Karpas-422 (cell line): ENCODE measurements around the gene ZNF627. TPM values are rescaled to one million over a fixed set of nuclear protein-coding genes. Genes with fewer than 3 reads are reported as not detected.
A peak's percentile ranks its signal among the peaks of the same experiment; 100 is the strongest.
"Not testable (repeated sequence)": the region's sequence is repeated elsewhere in the genome, so short reads cannot be mapped to it uniquely, and the experiment has no call there.

Experiments used
- DNase-seq: peaks from one replicate; pipeline ENCODE4 v3.0.0-alpha.2; 2015
- H2AFZ ChIP-seq: fragments of 200-600 bp; sonication (generic); 2 replicates; pipeline ENCODE4 v1.6.1; 2014; ENCODE audit warnings: antibody characterized with exemption, low read length, mixed read lengths
- H3K27ac ChIP-seq: fragments of 200-600 bp; sonication (generic); 2 replicates; pipeline ENCODE4 v1.5.1; 2014; ENCODE audit warnings: mild to moderate bottlenecking, low read length, moderate library complexity
- H3K27me3 ChIP-seq: fragments of 200-600 bp; sonication (generic); 2 replicates; pipeline ENCODE4 v1.6.1; 2014; ENCODE audit warnings: low read length, mixed read lengths
- H3K36me3 ChIP-seq: fragments of 200-600 bp; sonication (generic); 2 replicates; pipeline ENCODE4 v1.6.1; 2014; ENCODE audit warnings: low read length, mixed read lengths; ENCODE audit not compliant: insufficient read depth
- H3K4me1 ChIP-seq: fragments of 200-600 bp; sonication (generic); 2 replicates; pipeline ENCODE4 v1.6.1; 2014; ENCODE audit warnings: mild to moderate bottlenecking, low read length, mixed read lengths
- H3K4me2 ChIP-seq: fragments of 200-600 bp; sonication (generic); 2 replicates; pipeline ENCODE4 v1.6.1; 2014; ENCODE audit warnings: low read length, low read depth, mild to moderate bottlenecking; ENCODE audit not compliant: poor library complexity, severe bottlenecking
- H3K4me3 ChIP-seq: fragments of 200-600 bp; sonication (generic); 2 replicates; pipeline ENCODE4 v1.5.1; 2014; ENCODE audit warnings: mild to moderate bottlenecking, antibody characterized with exemption, low read length, mixed read lengths
- H3K79me2 ChIP-seq: fragments of 200-600 bp; sonication (generic); 2 replicates; pipeline ENCODE4 v1.6.1; 2014; ENCODE audit warnings: mild to moderate bottlenecking, low read length, mixed read lengths
- H3K9ac ChIP-seq: fragments of 200-600 bp; sonication (generic); 2 replicates; pipeline ENCODE4 v1.6.0; 2014; ENCODE audit warnings: low read length
- H3K9me2 ChIP-seq: fragments of 200-600 bp; sonication (generic), shearing (Covaris generic); replicated peaks from 2 replicates; pipeline ENCODE4 v1.6.0; 2014; ENCODE audit warnings: mild to moderate bottlenecking, low read length, moderate library complexity; ENCODE audit not compliant: insufficient read depth
- H3K9me3 ChIP-seq: fragments of 300-700, 200-600 bp; sonication (generic); 2 replicates; pipeline ENCODE4 v1.6.1; 2014; ENCODE audit warnings: low read length, mixed read lengths
- H4K20me1 ChIP-seq: fragments of 200-600 bp; sonication (generic); 2 replicates; pipeline ENCODE4 v1.6.1; 2014; ENCODE audit warnings: mild to moderate bottlenecking, antibody characterized with exemption, low read length, low read depth; ENCODE audit not compliant: insufficient read depth
- total RNA-seq: library from RNA; depleted of rRNA; stranded (reverse); fragments of >200 nt; shearing (Covaris generic); gene quantifications from 2 replicates; pipeline ENCODE4 v1.2.3, GENCODE V29; 2014; ENCODE audit warnings: low replicate concordance

ZNF627 gene
- total RNA-seq, 1 experiment from 2014 or later = 27.7 TPM

DNA sequence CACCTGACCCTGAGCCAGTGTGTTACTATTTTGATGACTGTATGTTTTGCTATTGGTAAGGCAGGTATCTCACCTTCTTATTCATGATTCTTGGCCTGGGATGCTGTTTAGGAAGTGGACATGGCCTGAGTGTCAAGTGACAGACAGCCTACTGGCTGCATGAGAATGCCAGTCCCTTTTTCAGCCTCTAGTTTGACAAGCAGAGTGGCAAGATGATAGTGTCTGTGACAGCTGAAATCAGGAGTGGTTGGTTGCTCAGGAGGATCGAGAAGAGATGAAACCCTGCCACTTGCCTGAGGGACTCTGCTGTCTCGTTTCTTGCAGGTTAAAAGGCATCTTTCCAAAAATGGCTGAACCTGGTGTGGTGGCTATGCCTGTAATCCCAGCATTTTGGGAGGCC, 31.1 kb upstream of the ZNF627 start:
- no peaks in the 10 kb centered on the region for H3K27me3 ChIP-seq
- no peak overlapping the region for H3K27ac ChIP-seq
- H3K36me3 ChIP-seq = peaks cover 4% of the 10 kb centered on the region
- no peak for DNase-seq
- H3K4me3 ChIP-seq = no peak overlapping the region
- H2AFZ ChIP-seq = no peak overlapping the region
- H3K79me2 ChIP-seq = peaks cover 6% of the 10 kb centered on the region; the same call in 1 of the 2 replicates
- no peak overlapping the region for H3K9ac ChIP-seq
- H4K20me1 ChIP-seq = no peaks in the 10 kb centered on the region
- H3K4me1 ChIP-seq = peaks cover 20% of the 10 kb centered on the region
- H3K9me2 ChIP-seq = no peaks in the 10 kb centered on the region
- H3K9me3 ChIP-seq = no peaks in the 10 kb centered on the region
- no peak overlapping the region for H3K4me2 ChIP-seq

GRCh38 chr19:11570039-11570462, 27.2 kb upstream of the ZNF627 start:
- no peak overlapping the region for H3K9ac ChIP-seq
- no peaks in the 10 kb centered on the region for H4K20me1 ChIP-seq
- peaks cover 6% of the 10 kb centered on the region; the same call in 1 of the 2 replicates for H3K79me2 ChIP-seq
- H3K27me3 ChIP-seq = no peaks in the 10 kb centered on the region
- H3K36me3 ChIP-seq = peaks cover 4% of the 10 kb centered on the region
- no peak overlapping the region for H3K4me2 ChIP-seq
- no peaks in the 10 kb centered on the region for H3K9me2 ChIP-seq
- H3K4me1 ChIP-seq = peaks cover 6% of the 10 kb centered on the region
- no peak for DNase-seq
- no peak overlapping the region for H3K4me3 ChIP-seq
- H3K27ac ChIP-seq = no peak overlapping the region
- H3K9me3 ChIP-seq = no peaks in the 10 kb centered on the region
- no peak overlapping the region for H2AFZ ChIP-seq

GRCh38 chr19:11573354-11573753, 23.9 kb upstream of the ZNF627 start:
- not testable (repeated sequence) for H2AFZ ChIP-seq, H3K9ac ChIP-seq, H4K20me1 ChIP-seq, H3K79me2 ChIP-seq, H3K27me3 ChIP-seq, H3K27ac ChIP-seq, H3K4me2 ChIP-seq, DNase-seq, H3K9me2 ChIP-seq, H3K36me3 ChIP-seq, H3K4me3 ChIP-seq, H3K9me3 ChIP-seq
- peaks cover 13% of the 10 kb centered on the region for H3K4me1 ChIP-seq

DNA sequence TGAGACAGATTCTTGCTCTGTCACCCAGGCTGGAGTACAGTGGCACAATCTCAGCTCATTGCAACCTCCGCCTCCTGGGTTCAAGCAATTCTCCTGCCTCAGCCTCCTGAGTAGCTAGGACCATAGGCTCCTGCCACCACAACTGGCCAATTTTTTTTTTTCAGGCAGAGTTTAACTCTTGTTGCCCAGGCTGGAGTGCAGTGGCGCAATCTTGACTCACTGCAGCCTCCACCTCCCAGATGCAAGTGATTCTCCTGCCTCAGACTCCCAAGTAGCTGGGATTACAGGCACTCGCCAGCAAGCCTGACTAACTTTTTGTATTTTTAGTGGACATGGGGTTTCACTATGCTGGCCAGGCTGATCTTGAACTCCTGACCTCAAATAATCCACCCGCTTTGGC, 23.5 kb upstream of the ZNF627 start:
- H3K4me2 ChIP-seq, H4K20me1 ChIP-seq, H3K9me2 ChIP-seq, H3K4me3 ChIP-seq, DNase-seq, H3K9ac ChIP-seq, H2AFZ ChIP-seq, H3K36me3 ChIP-seq, H3K27me3 ChIP-seq, H3K27ac ChIP-seq, H3K9me3 ChIP-seq, H3K79me2 ChIP-seq: not testable (repeated sequence)
- H3K4me1 ChIP-seq = peaks cover 16% of the 10 kb centered on the region

- no peak overlapping the region for H2AFZ ChIP-seq
- H3K9ac ChIP-seq = no peak overlapping the region
- H3K9me2 ChIP-seq = no peaks in the 10 kb centered on the region
- no peak for DNase-seq
- H3K36me3 ChIP-seq = no peaks in the 10 kb centered on the region
- no peaks in the 10 kb centered on the region for H3K27me3 ChIP-seq
- H3K4me2 ChIP-seq = no peak overlapping the region
- no peaks in the 10 kb centered on the region for H3K9me3 ChIP-seq
- H3K4me3 ChIP-seq = no peak overlapping the region
- no peaks in the 10 kb centered on the region for H4K20me1 ChIP-seq
- H3K79me2 ChIP-seq = no peaks in the 10 kb centered on the region
- H3K27ac ChIP-seq = no peak overlapping the region
- peaks cover 20% of the 10 kb centered on the region for H3K4me1 ChIP-seq
Observed at GRCh38 chr19:11574689-11575088, 22.6 kb upstream of the ZNF627 start.

- Histone ChIP-seq H3K27me3 (no peaks in the 10 kb centered on the region), H4K20me1 (no peaks in the 10 kb centered on the region), H3K4me1 (peaks cover 34% of the 10 kb centered on the region), H3K9ac (no peak overlapping the region), H3K4me2 (no peak overlapping the region), H2AFZ (no peak overlapping the region), H3K9me3 (no peaks in the 10 kb centered on the region), H3K79me2 (no peaks in the 10 kb centered on the region), H3K9me2 (no peaks in the 10 kb centered on the region), H3K27ac (no peak overlapping the region), H3K4me3 (no peak overlapping the region), H3K36me3 (no peaks in the 10 kb centered on the region)
- no peak for DNase-seq
Observed at GRCh38 chr19:11576227-11576626, 21.1 kb upstream of the ZNF627 start.

- peak within 1 kb of the TSS; percentile 53 for H3K27ac ChIP-seq
- no peaks in the 10 kb centered on the region for H3K79me2 ChIP-seq
- H3K36me3 ChIP-seq = no peaks in the 10 kb centered on the region
- H3K4me1 ChIP-seq = peaks cover 48% of the 10 kb centered on the region
- H3K4me2 ChIP-seq = peak within 1 kb of the TSS; percentile 55
- no peak for DNase-seq
- no peaks in the 10 kb centered on the region for H4K20me1 ChIP-seq
- H3K9ac ChIP-seq = peak within 1 kb of the TSS; percentile 68
- no peaks in the 10 kb centered on the region for H3K27me3 ChIP-seq
- peak within 1 kb of the TSS; percentile 54 for H3K4me3 ChIP-seq
- H3K9me2 ChIP-seq = no peaks in the 10 kb centered on the region
- H2AFZ ChIP-seq = no peak within 1 kb of the TSS; the same call in 1 of the 2 replicates
- no peaks in the 10 kb centered on the region for H3K9me3 ChIP-seq
Observed at GRCh38 chr19:11577451-11578257, 19.6 kb upstream of the ZNF627 start, which contains the start of gene ACP5. TSS of gene ACP5 (minus strand) at chr19:11577645. CDS start at chr19:11577317, 328 bp downstream.

DNA sequence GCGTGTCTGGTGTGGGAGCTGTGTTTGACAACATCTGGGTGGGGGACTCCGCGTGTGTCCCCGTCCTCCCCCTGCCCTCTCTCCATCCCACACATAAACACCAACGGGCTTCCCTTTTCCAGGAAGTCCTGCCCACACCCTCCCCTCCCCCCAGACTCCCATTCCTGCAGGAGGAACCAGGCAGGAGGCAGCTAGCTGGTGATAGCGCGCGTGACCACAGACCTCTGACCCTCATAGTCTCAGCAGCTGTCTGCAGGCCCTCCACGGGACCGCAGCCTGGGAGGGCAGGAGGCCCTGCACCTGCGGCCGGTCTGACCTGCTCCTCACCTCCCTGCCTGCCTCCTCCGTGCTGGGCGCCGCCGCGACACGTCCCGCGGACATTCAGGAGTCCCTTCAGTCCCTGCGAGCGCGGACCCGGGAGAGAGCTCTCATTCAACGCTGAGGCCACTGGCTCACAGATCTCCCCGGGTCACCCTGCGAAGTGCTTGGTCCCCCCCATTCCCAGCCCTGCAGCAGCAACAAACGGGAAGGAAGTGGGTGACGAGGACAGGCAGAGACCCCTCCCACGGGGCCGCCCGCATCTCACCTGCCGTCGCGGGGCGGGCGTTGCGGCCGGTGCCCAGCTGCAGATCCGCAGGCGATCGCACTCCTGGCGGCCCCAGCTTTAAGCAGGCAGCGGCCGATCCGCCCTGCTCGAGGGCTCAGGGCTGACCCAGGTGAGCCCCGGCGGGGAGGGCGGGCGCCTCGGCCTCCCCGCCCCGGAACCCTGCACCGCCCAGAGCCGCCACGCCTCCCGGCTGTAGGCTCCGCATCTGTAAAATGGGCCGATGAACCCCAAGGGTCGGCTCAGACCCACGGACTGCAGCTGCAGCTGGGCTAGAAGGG, 18.8 kb upstream of the ZNF627 start:
- Histone ChIP-seq H3K9ac (peak overlapping the region; percentile 68), H3K36me3 (no peaks in the 10 kb centered on the region), H2AFZ (no peak overlapping the region; the same call in 1 of the 2 replicates), H3K79me2 (no peaks in the 10 kb centered on the region), H3K27ac (peak overlapping the region; percentile 53), H3K9me2 (no peaks in the 10 kb centered on the region), H4K20me1 (no peaks in the 10 kb centered on the region), H3K4me1 (peaks cover 56% of the 10 kb centered on the region), H3K4me3 (peak overlapping the region; percentile 54), H3K27me3 (no peaks in the 10 kb centered on the region), H3K4me2 (peak overlapping the region; percentile 55), H3K9me3 (no peaks in the 10 kb centered on the region)
- peak; percentile 62 for DNase-seq
